ENCODE measurements around the gene FABP1. TPM values are rescaled to one million over a fixed set of nuclear protein-coding genes. Genes with fewer than 3 reads are reported as not detected.

The FABP1 gene
- total RNA-seq, 4 donors from 2014 or later, result 1,053 to 3,583 (median 2,025) TPM

- Histone ChIP-seq H3K27ac (no peak overlapping the region), H3K9me3 (no peaks in the 10 kb centered on the region), H3K27me3 (no peaks in the 10 kb centered on the region), H3K4me3 (no peak overlapping the region), H3K4me1 (no peaks in the 10 kb centered on the region), H3K36me3 (no peaks in the 10 kb centered on the region)
- TF ChIP-seq EP300 (IDR thresholded peaks at IDR 0.05; ENCODE audit: low read depth) (no peak), POLR2AphosphoS5 (IDR thresholded peaks at IDR 0.05) (no peak), POLR2A (IDR thresholded peaks at IDR 0.05) (no peak), CTCF (IDR thresholded peaks at IDR 0.05) (no peak)
- DNase-seq, result no peak
- 87 to 88% methylated on average over 6 to 8 of the region's 8 CpGs for WGBS, 2 donors (ENCODE audit: low coverage in 1 of 2)
- in situ Hi-C loops (cut with MboI; ENCODE audit: low pct_ligation_motif_present in 1 of 4, low pct_unique_long_range_greater_than_20kb in 1 of 4, low sequenced_read_pairs in 3 of 4), result no loop called here
- intact Hi-C loops (cut with DNase I; ENCODE audit: low total_unique reads), result no loop called here
These were observed 37.2 kb downstream of the FABP1 start for GRCh38 chr2:88090446-88091283.

GRCh38 chr2:88088999-88089398 lies 38.9 kb downstream of the FABP1 start:
- Histone ChIP-seq H3K36me3 (no peaks in the 10 kb centered on the region), H3K27me3 (no peaks in the 10 kb centered on the region), H3K9me3 (no peaks in the 10 kb centered on the region), H3K4me3 (no peak overlapping the region), H3K27ac (no peak overlapping the region), H3K4me1 (no peaks in the 10 kb centered on the region)
- intact Hi-C loops (cut with DNase I; ENCODE audit: low total_unique reads) (no loop called here), in situ Hi-C loops (cut with MboI; ENCODE audit: low pct_ligation_motif_present in 1 of 4, low pct_unique_long_range_greater_than_20kb in 1 of 4, low sequenced_read_pairs in 3 of 4) (no loop called here)
- no peak for DNase-seq
- 93 to 100% methylated on average over 1 to 2 of the region's 2 CpGs for WGBS, 2 donors (ENCODE audit: low coverage in 1 of 2)
- TF ChIP-seq CTCF (IDR thresholded peaks at IDR 0.05), result no peak
- no peak for TF ChIP-seq EP300 (IDR thresholded peaks at IDR 0.05; ENCODE audit: low read depth)
- no peak for TF ChIP-seq POLR2A (IDR thresholded peaks at IDR 0.05)
- TF ChIP-seq POLR2AphosphoS5 (IDR thresholded peaks at IDR 0.05), result no peak

GRCh38 chr2:88087763-88088162 lies 40.1 kb downstream of the FABP1 start:
- in situ Hi-C loops (cut with MboI; ENCODE audit: low pct_ligation_motif_present in 1 of 4, low pct_unique_long_range_greater_than_20kb in 1 of 4, low sequenced_read_pairs in 3 of 4), result no loop called here

GRCh38 chr2:88087073-88087472 lies 40.8 kb downstream of the FABP1 start:
- in situ Hi-C loops (cut with MboI; ENCODE audit: low pct_ligation_motif_present in 1 of 4, low pct_unique_long_range_greater_than_20kb in 1 of 4, low sequenced_read_pairs in 3 of 4), result no loop called here

More at GRCh38 chr2:88087763-88088162, 40.1 kb downstream of the FABP1 start:
- WGBS, 2 donors (ENCODE audit: low coverage in 1 of 2), result 85 to 100% methylated on average over 1 to 17 of the region's 17 CpGs
- intact Hi-C loops (cut with DNase I; ENCODE audit: low total_unique reads), result no loop called here
- Histone ChIP-seq H3K36me3 (no peaks in the 10 kb centered on the region), H3K27ac (no peak overlapping the region), H3K4me1 (no peaks in the 10 kb centered on the region), H3K27me3 (no peaks in the 10 kb centered on the region), H3K4me3 (no peak overlapping the region), H3K9me3 (no peaks in the 10 kb centered on the region)
- no peak for DNase-seq
- TF ChIP-seq POLR2AphosphoS5 (IDR thresholded peaks at IDR 0.05), result no peak
- no peak for TF ChIP-seq CTCF (IDR thresholded peaks at IDR 0.05)

More at GRCh38 chr2:88087073-88087472, 40.8 kb downstream of the FABP1 start:
- no peaks in the 10 kb centered on the region for H3K9me3 ChIP-seq
- H3K27ac ChIP-seq, result no peak overlapping the region
- H3K4me1 ChIP-seq, result peaks cover 0 to 3% (median 0%) of the 10 kb centered on the region in 4 donors
- H3K36me3 ChIP-seq, result no peaks in the 10 kb centered on the region
- H3K27me3 ChIP-seq, result no peaks in the 10 kb centered on the region
- H3K4me3 ChIP-seq, result no peak overlapping the region
- DNase-seq, result no peak
- no peak for TF ChIP-seq POLR2AphosphoS5 (IDR thresholded peaks at IDR 0.05)
- no peak for TF ChIP-seq EP300 (IDR thresholded peaks at IDR 0.05; ENCODE audit: low read depth)
- TF ChIP-seq CTCF (IDR thresholded peaks at IDR 0.05), result no peak
- TF ChIP-seq POLR2A (IDR thresholded peaks at IDR 0.05), result no peak
- intact Hi-C loops (cut with DNase I; ENCODE audit: low total_unique reads), result no loop called here
- WGBS, 2 donors (ENCODE audit: low coverage in 1 of 2), result 88% methylated on average over 2 of the region's 2 CpGs; no CpG with 5 or more reads in 1 of the 2 donors
